ENCODE measurements around the gene DNAH9.
A peak's percentile ranks its signal among the peaks of the same experiment; 100 is the strongest.
"Not testable (repeated sequence)": the region's sequence is repeated elsewhere in the genome, so short reads cannot be mapped to it uniquely, and the experiment has no call there.

Gene DNAH9

DNA sequence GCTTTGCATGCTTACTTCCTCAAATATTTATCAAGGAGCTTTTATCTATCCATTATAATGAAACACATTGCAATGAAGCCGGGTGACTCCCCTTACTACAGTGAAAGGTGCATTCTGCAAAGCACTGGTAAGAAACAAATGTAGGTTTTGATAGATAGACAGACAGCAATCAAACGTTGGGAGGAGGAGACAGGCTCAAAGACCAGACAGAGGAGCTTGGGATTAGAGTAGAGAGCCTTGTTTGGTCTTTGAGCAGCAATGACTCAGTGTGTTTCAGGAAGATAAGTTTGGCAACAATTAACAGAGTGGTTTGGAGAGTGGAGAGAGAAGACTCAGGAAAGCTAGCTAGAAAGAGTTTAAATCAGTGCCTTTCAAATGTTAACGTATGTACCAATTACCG lies 330.2 kb downstream of the DNAH9 start:
- DNase-seq, result no peak

DNA sequence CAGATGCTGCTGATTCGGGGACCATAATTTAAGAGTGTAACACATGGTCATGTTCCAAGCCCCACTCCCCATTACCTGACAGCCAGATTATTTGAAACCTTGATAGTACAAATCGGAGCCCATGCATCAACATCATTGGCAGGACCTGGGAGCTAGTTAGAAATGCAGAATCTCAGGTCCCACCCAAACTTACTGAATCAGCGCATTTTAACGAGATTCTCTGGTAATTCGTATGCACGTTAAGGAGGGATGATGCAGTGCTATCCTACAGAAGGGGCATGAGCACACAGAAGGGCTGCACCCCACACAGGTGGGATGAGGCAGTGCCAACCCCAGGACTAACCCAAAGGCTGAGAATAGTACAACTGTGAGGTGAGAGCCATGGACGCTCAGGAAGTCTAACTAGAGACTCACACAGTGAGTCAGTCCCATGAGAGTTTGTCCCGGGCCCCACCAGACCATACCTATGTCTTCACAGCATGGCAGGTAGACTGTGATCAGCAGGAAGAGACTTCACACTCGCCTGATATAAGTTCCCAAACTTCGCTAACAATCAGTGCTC lies 334.1 kb downstream of the DNAH9 start:
- no peak for DNase-seq

DNA sequence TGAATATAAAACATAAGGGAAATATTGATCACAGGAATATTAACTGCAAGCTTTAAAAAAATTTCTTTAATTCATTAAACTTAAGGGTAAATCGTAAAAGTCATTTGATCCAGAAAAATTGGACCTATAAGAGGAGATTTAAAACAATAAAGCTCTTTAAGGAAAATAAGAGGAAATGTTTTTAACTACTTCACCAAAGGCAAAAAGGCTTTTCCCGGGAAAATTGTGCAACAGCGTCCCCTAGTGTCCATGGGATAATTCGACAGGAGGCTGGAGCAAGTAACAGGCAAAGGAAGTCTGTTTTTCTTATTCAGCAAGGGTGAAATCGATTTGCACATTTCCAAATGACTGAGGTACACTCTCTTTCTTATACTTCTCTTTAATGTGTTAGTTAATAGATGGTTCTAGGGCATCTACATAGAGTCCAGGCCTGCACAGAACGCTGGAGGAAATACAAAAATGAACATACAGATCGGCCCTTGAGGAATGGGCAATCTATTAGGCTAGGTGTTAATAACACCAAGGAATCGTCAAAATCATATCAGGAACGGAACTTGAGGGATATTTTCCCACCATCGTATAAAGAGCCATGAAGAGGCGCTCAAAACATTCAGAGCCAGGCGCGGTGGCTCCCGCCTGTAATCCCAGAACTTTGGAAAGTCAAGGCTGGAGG lies 337.6 kb downstream of the DNAH9 start:
- peak; percentile 71 for DNase-seq

DNA sequence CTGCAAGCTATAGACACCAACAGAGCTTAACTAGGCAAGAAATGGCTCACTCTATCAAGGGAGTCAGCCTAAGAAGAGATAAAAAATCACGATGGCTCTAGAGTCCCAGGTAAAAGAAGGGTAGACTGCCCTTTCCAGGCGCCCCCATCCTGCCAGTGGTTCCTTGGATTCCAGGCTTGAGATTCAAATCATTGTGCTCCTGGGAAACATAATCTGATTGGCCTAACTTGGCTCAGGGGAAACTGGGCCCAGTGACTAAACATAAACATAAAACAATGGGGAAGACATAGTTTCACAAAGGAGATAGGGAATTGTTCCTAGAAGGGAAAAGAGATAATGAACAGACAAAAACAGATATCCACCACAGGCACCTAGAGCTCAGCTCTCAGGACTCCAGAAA lies 342.6 kb downstream of the DNAH9 start:
- no peak for DNase-seq

DNA sequence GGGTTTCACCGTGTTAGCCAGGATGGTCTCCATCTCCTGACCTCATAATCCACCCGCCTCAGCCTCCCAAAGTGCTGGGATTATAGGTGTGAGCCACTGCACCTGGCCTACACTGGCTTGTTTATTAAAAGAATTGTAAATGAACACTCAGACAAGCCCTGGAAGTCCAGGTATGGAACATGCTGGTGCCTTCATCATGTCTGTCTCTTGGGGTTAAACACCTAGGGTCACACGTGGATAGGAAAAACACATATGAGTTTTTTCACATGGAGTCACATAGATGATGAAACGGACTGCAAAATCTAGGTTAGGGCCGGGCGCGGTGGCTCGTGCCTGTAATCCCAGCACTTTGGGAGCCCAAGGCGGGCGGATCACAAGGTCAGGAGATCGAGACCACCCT lies 344.8 kb downstream of the DNAH9 start:
- not testable (repeated sequence) for DNase-seq

DNA sequence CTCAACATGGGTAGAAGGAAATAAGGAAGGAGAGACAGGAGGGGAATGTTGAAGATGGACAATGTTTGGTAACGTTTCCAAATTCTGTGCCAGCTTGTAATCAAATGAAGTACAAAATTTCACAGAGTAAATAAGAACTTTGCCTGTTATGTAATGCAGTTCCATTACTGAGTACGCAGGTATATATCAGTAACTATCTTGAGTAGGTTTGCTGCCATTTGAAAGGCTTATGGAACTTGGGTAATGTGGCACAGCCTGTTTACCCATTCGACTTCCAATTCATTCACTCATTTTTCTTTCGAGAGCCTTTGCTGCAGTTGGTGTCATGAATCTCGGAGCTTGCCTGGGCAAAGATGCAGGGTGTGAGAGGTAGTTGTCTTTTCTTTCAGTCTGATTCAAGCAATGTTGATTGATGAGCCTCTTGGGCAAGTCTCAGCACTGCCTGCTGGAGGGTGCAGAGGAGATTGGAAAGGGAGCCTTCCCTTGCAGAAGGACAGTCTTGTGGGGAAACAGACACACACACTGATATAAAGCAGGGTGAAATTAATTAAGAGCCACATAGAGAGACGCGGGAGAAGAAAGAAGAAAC lies 345.6 kb downstream of the DNAH9 start:
- DNase-seq, result no peak

DNA sequence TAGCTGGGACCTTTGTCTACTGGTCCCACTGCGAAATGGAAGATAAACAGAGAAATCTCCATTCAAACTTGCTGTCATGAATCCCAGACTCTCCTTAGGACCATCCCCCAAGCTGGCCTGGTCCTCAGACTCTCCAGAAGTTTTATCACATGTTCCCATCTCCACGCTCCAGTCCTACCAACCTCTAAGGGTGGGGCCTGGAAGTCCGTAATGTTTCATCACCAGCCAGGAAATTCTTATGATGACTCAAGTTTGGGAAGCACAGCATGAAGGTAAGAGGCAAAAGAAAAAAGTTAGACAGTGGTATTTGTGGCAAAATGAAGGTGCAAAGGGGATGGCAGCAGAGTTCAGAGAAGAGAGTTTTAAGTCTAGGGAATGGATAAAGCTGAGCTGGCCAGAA lies 346.3 kb downstream of the DNAH9 start:
- DNase-seq, result no peak

DNA sequence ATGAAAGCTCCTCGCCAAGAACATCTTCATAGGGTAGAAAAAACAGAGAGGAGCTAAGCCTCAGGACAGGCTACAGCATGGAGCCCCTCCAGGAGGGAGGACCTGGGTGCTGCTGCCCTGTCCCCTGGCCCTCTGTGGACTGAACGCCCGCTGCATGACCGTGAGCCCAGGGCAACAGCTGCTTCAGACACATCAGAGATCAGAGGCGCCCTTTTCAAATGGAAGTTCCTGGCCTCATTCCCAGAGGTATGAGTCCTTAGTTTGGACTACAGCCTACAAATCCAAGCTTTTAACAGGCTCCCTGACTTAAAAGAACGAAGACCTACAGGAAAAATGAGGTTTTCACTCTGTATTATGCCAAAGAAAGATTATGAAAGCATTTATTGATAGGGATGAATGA lies 350.5 kb downstream of the DNAH9 start:
- DNase-seq, result peak; percentile 25

DNA sequence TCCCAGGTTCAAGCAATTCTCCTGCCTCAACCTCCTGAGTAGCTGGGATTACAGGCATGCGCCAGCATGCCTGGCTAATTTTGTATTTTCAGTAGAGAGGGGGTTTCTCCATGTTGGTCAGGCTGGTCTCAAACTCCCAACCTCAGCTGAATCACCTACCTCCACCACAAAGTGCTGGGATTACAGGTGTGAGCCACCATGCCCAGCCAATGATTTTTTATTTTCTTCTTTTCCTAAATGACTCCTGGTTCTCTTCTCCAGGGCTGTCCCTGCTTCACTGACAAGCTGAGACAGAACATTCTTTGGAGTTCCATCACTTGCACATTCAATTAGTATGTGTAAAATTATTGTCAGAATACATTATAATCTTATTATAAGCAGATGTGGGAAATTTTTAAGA lies 351.3 kb downstream of the DNAH9 start:
- not testable (repeated sequence) for DNase-seq

DNA sequence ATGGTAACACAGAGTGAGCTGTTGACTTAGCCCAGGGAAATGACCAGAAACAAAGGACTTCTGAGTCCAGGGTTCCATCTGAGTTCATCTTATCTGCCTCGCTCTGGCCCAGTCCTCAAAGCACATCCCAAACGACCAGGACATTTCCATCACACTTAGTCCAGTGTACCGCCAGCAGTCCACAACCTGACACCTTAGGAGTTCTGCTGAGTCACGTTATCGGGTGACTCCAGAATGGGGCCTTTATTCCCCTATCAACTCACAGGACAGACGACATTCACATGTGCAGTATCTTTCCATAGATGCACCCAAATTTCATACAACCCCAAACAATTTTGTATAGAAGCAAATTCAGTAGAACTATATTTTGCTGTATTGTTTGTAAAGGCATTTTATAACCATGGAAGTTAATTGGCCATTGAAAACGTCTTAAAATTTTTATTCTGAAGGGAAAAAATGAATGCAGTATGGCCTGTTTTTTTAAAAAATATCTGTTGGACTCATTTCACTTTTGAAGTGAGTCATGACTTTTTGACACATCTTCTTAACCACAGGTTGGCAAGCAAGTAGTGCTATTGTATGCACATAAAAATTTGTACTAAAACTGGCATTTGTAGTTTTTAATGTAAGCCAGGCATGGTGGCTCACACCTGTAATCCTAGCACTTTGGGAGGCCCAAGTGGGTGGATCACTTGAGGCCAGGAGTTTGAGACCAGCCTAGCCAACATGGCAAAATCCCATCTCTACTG lies 352.7 kb downstream of the DNAH9 start:
- no peak for DNase-seq

DNA sequence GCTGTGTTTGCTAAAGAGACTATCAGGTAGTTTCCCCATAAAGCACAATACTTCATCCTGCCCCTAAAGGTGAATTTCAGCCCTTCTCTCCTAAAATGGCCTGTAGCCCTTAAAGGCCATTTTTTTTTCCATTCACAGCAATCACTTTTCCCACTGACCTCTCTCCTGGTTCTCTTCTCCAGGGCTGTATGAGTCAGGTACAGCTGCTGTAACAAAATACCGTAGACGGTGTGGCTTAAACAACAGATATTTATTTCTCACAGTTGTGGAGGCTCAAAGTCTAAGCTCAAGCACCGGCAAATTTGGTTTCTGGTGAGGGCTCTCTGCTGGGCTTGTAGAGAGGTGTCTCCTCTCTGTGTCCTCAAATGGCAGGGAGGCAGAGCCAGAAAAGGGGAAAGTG lies 354.3 kb downstream of the DNAH9 start:
- no peak for DNase-seq

DNA sequence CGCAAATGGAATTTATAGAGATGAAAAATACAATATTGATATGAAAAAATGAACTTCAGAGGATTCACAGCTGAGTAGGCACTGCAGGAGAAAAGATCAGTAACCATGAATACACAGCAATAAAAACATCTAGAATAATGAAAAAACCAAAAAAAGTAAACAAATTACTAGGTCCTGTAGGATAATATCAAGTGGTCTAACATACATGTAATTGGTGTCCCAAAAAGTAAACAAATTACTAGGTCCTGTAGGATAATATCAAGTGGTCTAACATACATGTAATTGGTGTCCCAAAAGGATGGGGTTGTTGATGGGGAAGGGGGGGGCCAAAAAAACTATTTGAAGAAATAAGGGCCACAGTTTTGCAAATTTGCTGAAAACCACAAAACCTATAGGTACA lies 355.7 kb downstream of the DNAH9 start:
- DNase-seq, result no peak

DNA sequence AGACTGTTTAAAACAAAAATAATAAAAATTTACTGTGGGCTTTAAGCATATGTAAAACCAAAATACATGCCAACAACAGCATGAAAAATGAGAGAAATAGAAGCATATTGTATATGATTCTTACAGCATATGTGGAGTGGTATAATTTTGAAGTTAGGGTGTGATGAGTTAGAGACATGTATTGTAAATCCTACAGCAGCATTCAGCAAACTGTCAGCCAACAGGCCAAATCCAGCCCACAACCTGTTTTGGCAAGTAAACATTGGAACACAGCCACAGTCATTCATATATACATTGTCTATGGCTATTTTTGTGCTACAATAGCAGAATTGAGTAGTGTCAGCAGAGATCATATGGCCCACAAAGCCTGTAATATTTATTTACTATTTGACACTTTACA lies 356.7 kb downstream of the DNAH9 start:
- DNase-seq, result no peak

DNA sequence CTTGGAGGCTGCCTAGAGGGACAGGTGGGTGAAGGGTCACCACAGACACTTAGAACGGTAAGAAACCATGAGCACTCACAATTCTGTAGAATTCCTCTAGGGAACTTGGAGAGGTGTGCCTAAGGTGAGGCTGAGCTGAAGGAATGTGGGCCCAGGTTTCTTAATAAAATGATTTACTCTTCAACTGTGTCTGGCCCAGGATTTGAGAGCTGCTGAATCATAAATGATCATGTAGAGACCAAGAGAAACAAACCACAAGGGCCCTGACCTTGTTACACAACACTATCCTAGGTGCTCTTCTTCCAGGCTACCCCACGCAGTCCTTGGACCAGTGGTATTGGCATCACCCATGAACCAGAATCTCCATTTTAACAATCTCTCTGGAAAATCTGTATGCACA lies 371.3 kb downstream of the DNAH9 start:
- DNase-seq, result no peak

DNA sequence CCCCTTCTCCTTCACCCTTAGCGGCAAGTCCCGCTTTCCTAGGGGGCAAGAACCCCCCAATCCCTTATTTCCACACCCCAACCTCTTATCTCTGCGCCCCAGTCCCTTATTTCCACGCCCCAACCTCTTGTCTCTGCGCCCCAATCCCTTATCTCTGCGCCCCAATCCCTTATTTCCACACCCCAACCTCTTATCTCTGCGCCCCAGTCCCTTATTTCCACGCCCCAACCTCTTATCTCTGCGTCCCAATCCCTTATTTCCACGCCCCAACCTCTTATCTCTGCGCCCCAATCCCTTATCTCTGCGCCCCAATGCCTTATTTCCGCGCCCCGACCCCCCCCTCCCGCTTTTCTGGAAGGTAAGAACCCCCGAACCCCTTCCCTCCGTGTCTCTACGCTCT lies 374.5 kb downstream of the DNAH9 start:
- DNase-seq, result not testable (repeated sequence)

DNA sequence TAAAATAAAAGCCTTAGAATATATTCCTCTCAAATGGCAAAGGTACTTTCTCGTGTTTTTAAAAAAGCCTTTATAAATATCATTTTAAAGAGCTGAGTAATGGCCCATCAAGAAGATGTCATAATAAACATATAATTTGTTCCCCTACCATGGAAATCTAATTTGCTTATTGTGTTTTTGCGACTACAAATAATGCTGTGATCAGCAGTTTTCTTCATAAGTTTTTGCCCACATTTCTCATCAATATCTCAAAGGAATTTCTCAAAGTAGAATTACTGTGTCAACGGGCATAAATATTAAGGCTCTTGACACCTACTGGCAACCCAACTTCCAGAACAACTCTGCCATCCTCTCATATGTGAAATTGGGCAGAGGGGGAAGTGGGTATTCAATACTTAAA lies 381.5 kb downstream of the DNAH9 start:
- DNase-seq, result no peak

DNA sequence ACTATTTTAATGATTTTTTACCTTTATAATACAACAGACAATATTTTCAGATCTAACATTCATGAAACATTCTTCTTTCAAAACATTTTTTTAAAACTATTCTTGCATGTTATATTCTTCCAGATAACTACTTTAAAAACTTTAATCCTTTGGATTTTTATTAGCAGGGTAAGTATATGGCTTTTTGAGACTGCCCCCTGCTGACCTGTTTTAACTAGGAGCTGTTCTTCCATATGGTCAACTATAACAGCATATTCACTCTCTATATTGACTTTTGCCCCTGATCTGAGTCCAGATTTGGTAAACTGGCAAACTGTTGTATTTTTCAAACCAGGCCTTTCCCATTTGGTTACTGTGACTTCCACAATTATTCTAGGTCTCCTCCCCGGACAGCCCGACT lies 382.5 kb downstream of the DNAH9 start:
- DNase-seq, result no peak

DNA sequence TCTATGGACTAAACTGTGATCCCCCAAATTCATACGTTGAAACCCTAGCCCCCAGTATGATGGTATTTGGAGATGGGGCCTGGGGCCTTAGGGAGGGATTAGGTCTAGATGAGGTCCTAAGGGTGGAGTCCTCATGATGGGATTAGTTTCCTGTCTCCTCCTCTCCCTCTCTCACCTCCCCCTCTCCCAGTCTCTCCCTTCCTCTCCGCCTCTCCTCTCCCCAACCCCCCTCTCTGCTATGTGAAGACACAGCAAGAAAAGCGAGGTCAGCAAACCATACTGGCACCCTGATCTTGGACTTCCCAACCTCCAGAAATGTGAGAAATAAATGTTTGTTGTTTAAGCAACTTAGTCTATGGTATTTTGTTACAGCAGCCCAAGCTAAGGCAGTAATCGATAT lies 383.6 kb downstream of the DNAH9 start:
- no peak for DNase-seq

DNA sequence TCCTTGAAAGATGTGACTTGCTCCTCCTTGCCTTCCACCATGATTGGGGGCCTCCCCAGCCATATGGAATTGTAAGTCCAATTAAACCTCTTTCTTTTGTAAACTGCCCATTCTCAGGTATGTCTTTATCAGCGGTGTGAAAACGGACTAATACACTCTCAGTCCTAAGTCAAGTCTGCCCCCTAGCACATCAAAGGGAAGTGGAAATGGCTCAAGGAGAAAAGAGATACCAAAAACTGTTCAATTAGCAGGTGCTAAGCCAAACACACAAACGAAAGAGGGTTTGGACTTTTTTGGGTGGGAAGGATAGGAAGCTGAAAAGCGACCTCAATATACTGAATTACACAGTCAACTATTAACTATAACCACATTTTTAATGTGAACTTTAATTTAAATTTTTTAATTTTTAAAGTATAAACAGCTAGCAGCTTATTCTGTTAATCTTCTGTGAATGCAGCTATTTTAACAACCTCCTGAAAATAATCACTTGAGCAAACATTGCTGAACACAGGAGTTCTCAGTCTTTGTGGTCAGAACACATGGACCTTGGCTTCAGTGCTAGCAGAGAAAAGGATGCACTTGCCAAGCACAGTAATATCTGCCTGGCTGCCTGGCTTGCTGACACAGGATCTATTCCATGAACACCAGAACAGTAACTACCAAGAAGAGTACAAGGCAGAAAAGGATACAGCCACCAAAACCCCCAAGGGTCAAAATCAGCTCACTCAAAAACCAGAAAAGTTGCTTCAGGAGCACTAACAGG lies 388.1 kb downstream of the DNAH9 start:
- peak; percentile 55 for DNase-seq

DNA sequence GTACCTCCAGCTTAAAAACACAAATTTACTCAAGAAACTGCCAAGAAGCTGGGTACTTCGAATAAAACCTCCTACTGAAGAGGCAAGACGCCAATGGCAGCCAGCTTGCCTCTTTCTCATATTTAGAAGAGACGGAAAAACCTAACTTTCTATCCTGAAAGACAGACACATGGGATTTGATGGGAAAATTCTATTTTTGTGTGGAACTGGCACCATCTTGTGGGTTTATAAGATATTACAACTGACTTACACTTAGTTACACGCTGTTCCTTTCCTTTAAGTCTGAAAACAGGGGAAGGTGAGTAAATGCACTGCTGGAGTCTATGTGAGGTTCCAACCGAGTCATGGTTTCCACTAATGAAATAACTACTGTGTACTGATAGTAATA lies 388.7 kb downstream of the DNAH9 start:
- DNase-seq, result peak; percentile 20

DNA sequence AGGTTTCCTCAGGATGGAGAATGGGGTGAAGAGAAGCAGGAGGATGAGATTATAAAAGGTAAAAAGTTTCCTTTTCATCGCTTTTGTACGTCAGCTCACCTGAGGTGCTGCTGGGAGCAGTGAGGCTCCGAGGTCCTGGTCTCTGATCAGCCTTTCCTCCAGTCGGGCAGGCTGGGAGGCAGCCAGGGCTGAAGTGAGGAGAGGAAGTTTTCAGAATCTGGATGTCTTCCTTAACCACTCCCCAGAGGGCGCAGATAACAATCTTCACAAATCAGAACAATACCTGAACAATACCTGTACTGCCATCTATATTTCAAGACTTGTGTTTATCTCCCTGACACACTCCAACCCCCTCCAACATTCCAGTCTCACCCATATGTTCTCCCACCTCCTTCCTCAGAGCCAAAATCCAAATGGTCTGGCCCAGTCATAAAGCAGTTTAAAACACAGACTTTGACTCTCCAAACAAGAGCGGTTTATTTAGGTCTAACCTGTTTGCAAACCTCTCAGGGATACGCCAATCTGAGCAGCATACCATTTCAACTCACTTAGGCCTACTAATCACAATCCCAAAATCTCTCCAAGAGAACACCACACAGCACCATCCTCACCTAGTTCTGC lies 392.2 kb downstream of the DNAH9 start:
- no peak for DNase-seq

DNA sequence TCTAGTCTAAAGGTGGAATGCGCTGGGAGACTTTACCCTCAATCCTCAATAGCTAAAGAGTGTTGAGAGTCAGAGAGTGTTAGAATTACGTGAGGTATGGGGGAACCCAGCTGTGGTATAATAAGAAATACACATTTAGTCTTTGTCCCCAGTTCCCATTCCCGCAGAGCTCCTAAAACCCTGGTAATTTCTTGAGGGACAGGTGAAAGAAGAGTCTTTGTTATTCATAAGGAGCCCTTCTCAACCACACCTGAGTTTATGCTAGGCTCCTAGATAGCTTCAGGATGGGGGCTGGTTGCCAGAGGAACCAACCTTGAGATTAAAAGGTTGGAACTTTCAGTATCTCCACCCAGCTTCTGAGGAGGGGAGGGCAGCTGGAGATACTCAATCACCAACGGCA lies 393.2 kb downstream of the DNAH9 start:
- no peak for DNase-seq

DNA sequence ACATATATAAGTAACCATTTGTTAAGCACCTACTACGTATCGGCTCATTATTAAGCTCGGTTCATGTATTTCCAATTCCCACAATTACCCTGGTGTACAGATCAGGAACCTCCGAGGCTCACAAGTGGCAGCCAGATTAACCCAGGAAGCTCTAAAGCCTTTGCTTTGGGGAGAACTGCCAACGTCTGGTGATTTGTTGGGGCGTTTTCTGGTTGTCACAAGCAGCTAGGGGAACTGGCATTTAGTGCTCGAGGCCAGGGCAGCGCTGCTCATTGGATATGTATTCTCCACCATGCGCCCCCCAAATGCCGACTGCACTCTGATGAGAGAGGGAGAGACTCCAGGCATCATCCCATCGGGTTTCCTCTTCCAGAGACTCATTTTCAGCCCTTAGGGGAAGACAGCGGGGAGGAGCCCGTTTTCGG lies 398.5 kb downstream of the DNAH9 start:
- DNase-seq, result no peak
